HL-60 (cell line): Measurements from ENCODE around the gene UBALD1.

Experiments used
- DNase-seq, 2 experiments: peaks; one replicate each; pipeline ENCODE4 v3.0.0-alpha.2; 2010 to 2020; ENCODE audit warnings: low read depth in 1 of 2, low spot score in 1 of 2
- H3K27ac ChIP-seq: fragments of 250-450 bp; sonication (Bioruptor Pico); replicated peaks from 2 replicates; pipeline ENCODE4 v1.5.1; 2020; ENCODE audit warnings: mild to moderate bottlenecking, moderate library complexity
- H3K27me3 ChIP-seq: fragments of 250-450 bp; sonication (Bioruptor Pico); 2 replicates; pipeline ENCODE4 v1.5.1; 2021; ENCODE audit warnings: mild to moderate bottlenecking, moderate library complexity; ENCODE audit not compliant: insufficient read depth, poor library complexity, severe bottlenecking
- H3K4me3 ChIP-seq: replicated peaks from 2 replicates; pipeline ENCODE4 v1.5.1; 2011; ENCODE audit warnings: mild to moderate bottlenecking, control low read depth, low read length; ENCODE audit not compliant: insufficient read depth
- GABPA ChIP-seq: IDR thresholded peaks from 2 replicates; pipeline ENCODE4 v1.6.1; 2012; ENCODE audit warnings: low read depth
- POLR2AphosphoS5 ChIP-seq: IDR thresholded peaks from 2 replicates; pipeline ENCODE4 v1.6.1; 2012; ENCODE audit warnings: low read depth
- SPI1 ChIP-seq: IDR thresholded peaks from 2 replicates; pipeline ENCODE4 v1.6.1; 2012; ENCODE audit warnings: low read depth, mild to moderate bottlenecking, borderline replicate concordance
- TF ChIP-seq, protein P1 (sequence below): IDR thresholded peaks from 2 replicates; pipeline ENCODE4 v1.6.1; 2012; ENCODE audit warnings: low read depth; ENCODE audit not compliant: insufficient replicate concordance
- TF ChIP-seq, protein P2 (sequence below): IDR thresholded peaks from one replicate; pipeline ENCODE4 v1.5.1; 2011; ENCODE audit warnings: low read length, control low read depth, inconsistent platforms; ENCODE audit not compliant: insufficient read depth

Gene UBALD1

DNA sequence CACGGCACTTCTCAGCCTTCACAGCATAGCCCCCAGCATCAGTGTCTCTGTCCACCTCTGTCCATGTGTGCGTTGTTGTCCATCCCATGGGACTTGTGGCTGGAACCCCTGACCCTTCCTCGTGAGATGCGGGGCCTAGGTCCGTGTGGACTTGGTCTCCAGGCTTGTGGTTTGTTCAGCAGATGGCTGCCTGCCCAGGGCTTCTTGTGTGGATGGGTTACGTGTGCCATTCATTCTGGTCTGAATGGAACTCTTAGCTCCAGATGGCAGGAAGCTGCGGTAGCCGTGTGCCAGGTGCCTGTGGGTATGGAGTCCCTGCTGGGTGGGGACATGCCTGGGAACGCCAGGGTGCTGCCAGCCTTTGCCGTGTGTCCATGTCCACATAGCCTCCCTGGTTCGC, 47.0 kb upstream of the UBALD1 start:
- H3K27ac ChIP-seq = peak overlapping the region; percentile 95
- no peak for TF ChIP-seq GABPA
- peak; percentile 97 for TF ChIP-seq POLR2AphosphoS5
- no peak overlapping the region for H3K4me3 ChIP-seq
- no peaks in the 10 kb centered on the region for H3K27me3 ChIP-seq
- DNase-seq = peak in 1 of 2 experiments; percentile 72

DNA sequence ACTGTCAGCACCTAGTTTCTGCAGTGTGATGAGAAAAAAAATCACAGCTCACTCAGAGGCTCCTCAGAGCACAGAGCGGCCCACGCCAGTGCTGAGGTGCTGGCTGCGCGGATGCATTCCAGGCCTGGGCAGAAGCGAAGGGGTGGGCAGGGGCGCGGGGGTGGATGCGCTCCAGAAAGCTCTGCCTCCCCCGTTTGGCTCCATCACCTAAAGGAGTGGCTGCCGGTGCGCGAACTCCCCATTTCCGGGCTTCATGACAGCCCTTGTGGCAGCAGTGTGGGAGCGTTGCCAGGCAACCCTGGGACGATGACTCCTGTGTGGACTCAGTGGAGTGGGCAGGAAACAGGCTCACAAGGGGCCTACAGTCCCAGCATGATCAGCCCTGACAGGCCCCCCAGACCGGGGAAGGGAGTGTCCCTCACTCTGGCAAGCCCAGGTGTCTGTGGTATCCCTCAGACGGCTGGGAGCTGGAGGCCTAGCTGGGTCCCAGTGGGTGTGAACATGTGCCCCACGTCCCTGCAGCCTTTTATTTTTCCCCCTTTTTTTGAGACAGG, 45.8 kb upstream of the UBALD1 start:
- H3K27ac ChIP-seq = peak overlapping the region; percentile 95
- no peaks in the 10 kb centered on the region for H3K27me3 ChIP-seq
- no peak for DNase-seq
- TF ChIP-seq GABPA = no peak
- TF ChIP-seq, protein P1, sequence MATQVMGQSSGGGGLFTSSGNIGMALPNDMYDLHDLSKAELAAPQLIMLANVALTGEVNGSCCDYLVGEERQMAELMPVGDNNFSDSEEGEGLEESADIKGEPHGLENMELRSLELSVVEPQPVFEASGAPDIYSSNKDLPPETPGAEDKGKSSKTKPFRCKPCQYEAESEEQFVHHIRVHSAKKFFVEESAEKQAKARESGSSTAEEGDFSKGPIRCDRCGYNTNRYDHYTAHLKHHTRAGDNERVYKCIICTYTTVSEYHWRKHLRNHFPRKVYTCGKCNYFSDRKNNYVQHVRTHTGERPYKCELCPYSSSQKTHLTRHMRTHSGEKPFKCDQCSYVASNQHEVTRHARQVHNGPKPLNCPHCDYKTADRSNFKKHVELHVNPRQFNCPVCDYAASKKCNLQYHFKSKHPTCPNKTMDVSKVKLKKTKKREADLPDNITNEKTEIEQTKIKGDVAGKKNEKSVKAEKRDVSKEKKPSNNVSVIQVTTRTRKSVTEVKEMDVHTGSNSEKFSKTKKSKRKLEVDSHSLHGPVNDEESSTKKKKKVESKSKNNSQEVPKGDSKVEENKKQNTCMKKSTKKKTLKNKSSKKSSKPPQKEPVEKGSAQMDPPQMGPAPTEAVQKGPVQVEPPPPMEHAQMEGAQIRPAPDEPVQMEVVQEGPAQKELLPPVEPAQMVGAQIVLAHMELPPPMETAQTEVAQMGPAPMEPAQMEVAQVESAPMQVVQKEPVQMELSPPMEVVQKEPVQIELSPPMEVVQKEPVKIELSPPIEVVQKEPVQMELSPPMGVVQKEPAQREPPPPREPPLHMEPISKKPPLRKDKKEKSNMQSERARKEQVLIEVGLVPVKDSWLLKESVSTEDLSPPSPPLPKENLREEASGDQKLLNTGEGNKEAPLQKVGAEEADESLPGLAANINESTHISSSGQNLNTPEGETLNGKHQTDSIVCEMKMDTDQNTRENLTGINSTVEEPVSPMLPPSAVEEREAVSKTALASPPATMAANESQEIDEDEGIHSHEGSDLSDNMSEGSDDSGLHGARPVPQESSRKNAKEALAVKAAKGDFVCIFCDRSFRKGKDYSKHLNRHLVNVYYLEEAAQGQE = no peak
- TF ChIP-seq SPI1 = no peak
- TF ChIP-seq, protein P2, sequence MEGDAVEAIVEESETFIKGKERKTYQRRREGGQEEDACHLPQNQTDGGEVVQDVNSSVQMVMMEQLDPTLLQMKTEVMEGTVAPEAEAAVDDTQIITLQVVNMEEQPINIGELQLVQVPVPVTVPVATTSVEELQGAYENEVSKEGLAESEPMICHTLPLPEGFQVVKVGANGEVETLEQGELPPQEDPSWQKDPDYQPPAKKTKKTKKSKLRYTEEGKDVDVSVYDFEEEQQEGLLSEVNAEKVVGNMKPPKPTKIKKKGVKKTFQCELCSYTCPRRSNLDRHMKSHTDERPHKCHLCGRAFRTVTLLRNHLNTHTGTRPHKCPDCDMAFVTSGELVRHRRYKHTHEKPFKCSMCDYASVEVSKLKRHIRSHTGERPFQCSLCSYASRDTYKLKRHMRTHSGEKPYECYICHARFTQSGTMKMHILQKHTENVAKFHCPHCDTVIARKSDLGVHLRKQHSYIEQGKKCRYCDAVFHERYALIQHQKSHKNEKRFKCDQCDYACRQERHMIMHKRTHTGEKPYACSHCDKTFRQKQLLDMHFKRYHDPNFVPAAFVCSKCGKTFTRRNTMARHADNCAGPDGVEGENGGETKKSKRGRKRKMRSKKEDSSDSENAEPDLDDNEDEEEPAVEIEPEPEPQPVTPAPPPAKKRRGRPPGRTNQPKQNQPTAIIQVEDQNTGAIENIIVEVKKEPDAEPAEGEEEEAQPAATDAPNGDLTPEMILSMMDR = no peak
- no peak for TF ChIP-seq POLR2AphosphoS5
- H3K4me3 ChIP-seq = no peak overlapping the region

DNA sequence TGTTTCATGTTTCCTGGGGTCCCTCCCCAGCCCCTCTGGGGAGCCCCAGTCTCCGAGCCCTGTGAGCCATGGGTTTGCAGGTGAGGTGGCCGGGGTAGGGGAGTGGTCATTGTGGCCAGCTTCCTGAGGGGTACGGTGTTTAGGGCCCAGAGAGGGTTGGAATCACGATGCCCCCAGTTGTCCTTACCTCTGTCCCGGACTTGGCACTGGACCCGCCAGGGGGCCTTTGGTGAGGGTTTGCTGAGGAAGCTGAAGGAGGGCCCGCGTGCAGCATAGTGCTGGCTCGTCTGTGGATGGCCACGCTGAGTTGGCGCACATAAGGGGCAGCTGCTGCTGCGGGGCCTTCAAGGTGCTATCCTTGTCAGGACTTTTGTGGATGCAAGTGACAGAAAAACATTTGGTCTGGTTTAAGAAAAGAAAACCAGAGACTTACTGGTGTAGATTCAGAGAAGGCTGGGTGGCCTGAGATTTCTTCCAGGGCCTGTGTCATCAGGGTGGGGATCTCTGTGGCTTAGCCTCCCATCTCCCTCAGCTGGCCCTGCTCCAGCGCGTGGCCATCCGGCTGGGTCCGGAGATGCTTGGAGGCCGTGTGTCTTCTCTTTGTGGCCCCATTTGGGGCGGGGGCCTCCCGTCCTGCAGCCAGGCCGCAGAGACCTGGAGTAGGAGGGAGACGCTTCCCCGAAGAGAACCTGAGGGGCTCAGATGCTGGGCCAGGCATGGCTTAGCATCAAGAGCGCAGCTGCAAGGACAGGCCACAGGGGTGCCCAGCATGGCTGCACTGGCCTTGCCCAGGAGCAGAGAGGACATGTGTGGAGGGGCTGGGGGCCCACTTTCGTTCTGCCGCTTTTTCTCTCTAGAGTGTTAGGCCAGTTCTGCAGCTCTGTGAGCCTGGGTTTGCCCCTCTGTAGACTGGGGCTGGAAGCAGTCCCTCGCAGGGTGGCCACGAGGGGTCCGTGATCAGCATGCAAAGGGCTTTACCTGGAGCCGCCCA, 45.0 kb upstream of the UBALD1 start:
- Histone ChIP-seq H3K4me3 (no peak overlapping the region), H3K27me3 (no peaks in the 10 kb centered on the region), H3K27ac (no peak overlapping the region)
- no peak for TF ChIP-seq GABPA
- TF ChIP-seq, protein P2 = no peak
- TF ChIP-seq POLR2AphosphoS5 = no peak
- no peak for TF ChIP-seq SPI1
- TF ChIP-seq, protein P1 = no peak
- no peak for DNase-seq
